Activated T-cell treated with anti-CD3 and anti-CD28 coated beads, Interleukin-2, amount 50 U/mL, for 4 hours (primary cell): ENCODE measurements around the gene CLDN18. TPM values are rescaled to one million over a fixed set of nuclear protein-coding genes. Genes with fewer than 3 reads are reported as not detected.

ENCODE experiments used
- total RNA-seq, 3 donors: library from RNA; stranded (reverse); gene quantifications; one replicate each; pipeline ENCODE4 v1.2.1, GENCODE V29; 2021

CLDN18 gene
- total RNA-seq, 3 donors from 2014 or later: 0.08 to 0.18 (median 0.13) TPM

Other genes with a start within 250 kb of the CLDN18 start
- gene SOX14, start 245.8 kb upstream of the CLDN18 start, total RNA-seq: not detected
- gene DZIP1L, start 105.4 kb downstream of the CLDN18 start, total RNA-seq: not detected
- not detected for gene A4GNT, start 122.2 kb downstream of the CLDN18 start, total RNA-seq
- 10 to 100 TPM; 36.2 to 40.9 (median 37.8) TPM for gene DBR1, start 164.8 kb downstream of the CLDN18 start, total RNA-seq
- 10 to 100 TPM; 51.4 to 54.6 (median 52.4) TPM for gene ARMC8, start 177.1 kb downstream of the CLDN18 start, total RNA-seq